ENCODE measurements around the gene EPHB4.
A peak's percentile ranks its signal among the peaks of the same experiment; 100 is the strongest.
"Not testable (repeated sequence)": the region's sequence is repeated elsewhere in the genome, so short reads cannot be mapped to it uniquely, and the experiment has no call there.

EPHB4 gene

GRCh38 chr7:100827330-100828226 lies at the start of gene EPHB4:
TSS of gene EPHB4 (minus strand) at chr7:100827523. CDS start at chr7:100827030, 493 bp downstream.
- no peak for DNase-seq

- DNase-seq: peak; percentile 38
These were observed 48.0 kb upstream of the EPHB4 start for GRCh38 chr7:100875356-100875751.

- DNase-seq: peak; percentile 98
These were observed 47.4 kb upstream of the EPHB4 start, which contains the start of gene SRRT for GRCh38 chr7:100874577-100875355. TSS of gene SRRT (plus strand) at chr7:100875103. CDS start at chr7:100875591, 488 bp downstream.

GRCh38 chr7:100874300-100874576 lies 46.9 kb upstream of the EPHB4 start:
- no peak for DNase-seq

- DNase-seq: no peak
These were observed 46.4 kb upstream of the EPHB4 start for GRCh38 chr7:100873599-100874299.

GRCh38 chr7:100867776-100868485 lies 40.6 kb upstream of the EPHB4 start:
- DNase-seq: no peak

- peak; percentile 59 for DNase-seq
These were observed 39.9 kb upstream of the EPHB4 start, which contains the start of gene TRIP6 for GRCh38 chr7:100867040-100867775. TSS of gene TRIP6 (plus strand) at chr7:100867387. CDS start at chr7:100867498, 111 bp downstream.

GRCh38 chr7:100866729-100867039 lies 39.4 kb upstream of the EPHB4 start:
- DNase-seq: no peak

GRCh38 chr7:100865938-100866728 lies 38.8 kb upstream of the EPHB4 start:
- DNase-seq: no peak

GRCh38 chr7:100865372-100865911 lies 38.1 kb upstream of the EPHB4 start:
- no peak for DNase-seq

- DNase-seq: no peak
These were observed 37.0 kb upstream of the EPHB4 start for GRCh38 chr7:100864263-100864845.

- no peak for DNase-seq
These were observed 36.2 kb upstream of the EPHB4 start for GRCh38 chr7:100863406-100863950.

- no peak for DNase-seq
These were observed 34.3 kb upstream of the EPHB4 start for GRCh38 chr7:100861616-100861985.

- no peak for DNase-seq
These were observed 33.6 kb upstream of the EPHB4 start for GRCh38 chr7:100860702-100861615.

- DNase-seq: no peak
These were observed 32.5 kb upstream of the EPHB4 start for GRCh38 chr7:100859856-100860255.

GRCh38 chr7:100856871-100857282 lies 29.6 kb upstream of the EPHB4 start:
- DNase-seq: no peak

- DNase-seq: no peak
These were observed 28.2 kb upstream of the EPHB4 start for GRCh38 chr7:100855515-100855914.

GRCh38 chr7:100854899-100855298 lies 27.6 kb upstream of the EPHB4 start:
- DNase-seq: not testable (repeated sequence)

Data from CD4-positive, alpha-beta T cell treated with Interleukin-17A for 1 hour (primary cell).